Activated B cell treated with CpG ODN at 0.5 μM for 24 hours (primary cell): ENCODE results near the gene ADPRH. TPM values are rescaled to one million over a fixed set of nuclear protein-coding genes. Genes with fewer than 3 reads are reported as not detected.

ENCODE experiments used
- ATAC-seq: fragments of 200-7000 bp; cut with Tn5 transposase; one replicate; pipeline ENCODE4 v1.10.0; 2021; ENCODE audit warnings: low read depth, mild to moderate bottlenecking, moderate library complexity
- CTCF ChIA-PET: fragments of 350-600 bp; sonication (Branson Sonifier 250); formaldehyde crosslinking; loops from one replicate; lab custom pipeline; 2021; ENCODE audit warnings: antibody characterized with exemption; lab: Charles Lee
- POLR2A ChIA-PET: fragments of 350-600 bp; sonication (Branson Sonifier 250); formaldehyde crosslinking; loops from one replicate; lab custom pipeline; 2021; ENCODE audit warnings: antibody characterized with exemption; lab: Charles Lee
- DNase-seq: peaks from one replicate; pipeline ENCODE4 v3.0.0; 2022
- H3K27ac Mint-ChIP-seq: one replicate; pipeline ENCODE4 v1.8.0; 2020; ENCODE audit warnings: mixed read lengths
- H3K27me3 Mint-ChIP-seq: one replicate; pipeline ENCODE4 v1.8.0; 2021; ENCODE audit warnings: mixed read lengths
- H3K36me3 Mint-ChIP-seq: one replicate; pipeline ENCODE4 v1.8.0; 2021; ENCODE audit warnings: low read depth, mixed read lengths
- H3K4me1 Mint-ChIP-seq: one replicate; pipeline ENCODE4 v1.8.0; 2021; ENCODE audit warnings: mixed read lengths
- H3K4me3 Mint-ChIP-seq: one replicate; pipeline ENCODE4 v1.8.0; 2020; ENCODE audit warnings: mild to moderate bottlenecking, mixed read lengths
- H3K9me3 Mint-ChIP-seq: one replicate; pipeline ENCODE4 v1.8.0; 2020; ENCODE audit warnings: mixed read lengths
- intact Hi-C: fragments of 100-400 bp; cut with micrococcal nuclease; formaldehyde crosslinking; loops from one replicate; pipeline ENCODE4 v1.15.1; 2024
- total RNA-seq: library from RNA; stranded (reverse); gene quantifications from 2 replicates; pipeline ENCODE4 v1.2.3, GENCODE V29; 2022
- TF ChIP-seq, protein P1 (sequence below): fragments of 200-600 bp; IDR thresholded peaks from one replicate; pipeline ENCODE4 v1.8.0; 2022; ENCODE audit warnings: antibody characterized with exemption, mild to moderate bottlenecking

ADPRH gene
- total RNA-seq, 1 donor from 2014 or later, result 41.2 TPM

DNA sequence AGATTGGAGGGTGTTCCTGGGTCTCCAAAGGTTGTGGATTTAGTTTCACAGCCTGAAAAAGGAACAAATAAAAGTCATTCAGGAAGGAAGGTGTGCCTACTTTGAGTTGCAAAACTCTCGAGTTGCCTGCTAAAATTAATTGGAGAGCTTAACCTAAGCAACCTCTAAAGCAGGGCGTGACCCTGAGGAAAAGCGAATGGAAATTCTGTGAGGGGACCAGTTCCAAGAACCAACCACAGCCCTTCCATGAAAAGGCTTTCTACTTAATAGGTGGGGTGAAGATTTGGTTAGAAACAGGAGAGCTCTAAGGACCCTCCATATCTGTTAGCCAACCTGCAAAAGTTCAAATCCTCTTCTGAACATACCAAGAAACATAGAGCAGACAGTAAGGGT lies 21.4 kb upstream of the ADPRH start:
- H3K27me3 Mint-ChIP-seq, result no peaks in the 10 kb centered on the region
- H3K4me3 Mint-ChIP-seq, result peak overlapping the region; percentile 90
- TF ChIP-seq, protein P1, sequence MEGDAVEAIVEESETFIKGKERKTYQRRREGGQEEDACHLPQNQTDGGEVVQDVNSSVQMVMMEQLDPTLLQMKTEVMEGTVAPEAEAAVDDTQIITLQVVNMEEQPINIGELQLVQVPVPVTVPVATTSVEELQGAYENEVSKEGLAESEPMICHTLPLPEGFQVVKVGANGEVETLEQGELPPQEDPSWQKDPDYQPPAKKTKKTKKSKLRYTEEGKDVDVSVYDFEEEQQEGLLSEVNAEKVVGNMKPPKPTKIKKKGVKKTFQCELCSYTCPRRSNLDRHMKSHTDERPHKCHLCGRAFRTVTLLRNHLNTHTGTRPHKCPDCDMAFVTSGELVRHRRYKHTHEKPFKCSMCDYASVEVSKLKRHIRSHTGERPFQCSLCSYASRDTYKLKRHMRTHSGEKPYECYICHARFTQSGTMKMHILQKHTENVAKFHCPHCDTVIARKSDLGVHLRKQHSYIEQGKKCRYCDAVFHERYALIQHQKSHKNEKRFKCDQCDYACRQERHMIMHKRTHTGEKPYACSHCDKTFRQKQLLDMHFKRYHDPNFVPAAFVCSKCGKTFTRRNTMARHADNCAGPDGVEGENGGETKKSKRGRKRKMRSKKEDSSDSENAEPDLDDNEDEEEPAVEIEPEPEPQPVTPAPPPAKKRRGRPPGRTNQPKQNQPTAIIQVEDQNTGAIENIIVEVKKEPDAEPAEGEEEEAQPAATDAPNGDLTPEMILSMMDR, result no peak
- peak overlapping the region; percentile 88 for H3K27ac Mint-ChIP-seq
- H3K4me1 Mint-ChIP-seq, result peaks cover 92% of the 10 kb centered on the region
- POLR2A ChIA-PET, result interaction anchor here (0.8 to 4.0 kb wide), 7 partner anchors 19 to 119 kb away, joined by 4 to 44 read pairs (median 18); partner anchors contain the start of genes ADPRH, COX17 and TMEM39A
- CTCF ChIA-PET, result interaction anchor here (2.4 to 3.6 kb wide), 3 partner anchors 20 to 123 kb away, joined by 6 to 20 read pairs (median 17); partner anchors contain the start of genes ADPRH and TIMMDC1
- peaks cover 55% of the 10 kb centered on the region for H3K36me3 Mint-ChIP-seq
- intact Hi-C loops, result loop anchor here (2.0 kb wide), 1 partner anchor 235 kb away; no protein-coding TSS in a partner anchor
- ATAC-seq (no peak), DNase-seq (no peak)
- H3K9me3 Mint-ChIP-seq, result no peaks in the 10 kb centered on the region

DNA sequence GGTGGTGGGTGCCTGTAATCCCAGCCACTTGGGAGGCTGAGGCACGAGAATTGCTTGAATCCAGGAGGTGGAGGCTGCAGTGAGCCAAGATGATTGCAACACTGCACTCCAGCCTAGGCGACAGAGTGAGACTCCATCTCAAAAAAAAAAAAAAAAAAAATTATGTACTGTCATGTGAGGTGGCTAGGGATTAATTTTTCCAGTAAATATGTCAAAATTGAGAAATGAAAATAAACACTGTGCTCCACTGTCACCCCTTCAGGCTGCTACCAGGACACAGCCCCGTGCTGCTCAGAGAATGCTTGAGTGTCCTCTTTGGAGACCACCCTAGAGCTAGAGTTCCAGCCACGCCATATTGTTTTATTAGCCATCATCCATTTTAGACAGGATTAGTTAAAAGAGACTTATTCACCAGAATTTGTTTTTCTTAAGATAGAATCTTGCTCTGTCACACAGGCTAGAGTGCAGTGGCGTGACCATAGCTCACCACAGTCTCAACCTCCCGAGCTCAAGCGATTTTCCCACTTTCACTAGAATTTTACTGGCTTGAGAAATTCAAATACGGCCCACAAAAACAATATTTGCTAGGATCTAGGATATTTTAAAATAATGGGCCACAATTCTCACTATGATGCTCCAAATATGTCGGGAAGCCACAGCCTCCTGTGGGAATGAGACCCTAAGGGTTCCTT lies 20.5 kb upstream of the ADPRH start:
- Mint-ChIP-seq H3K27ac (peak overlapping the region; percentile 88), H3K36me3 (peaks cover 48% of the 10 kb centered on the region), H3K27me3 (no peaks in the 10 kb centered on the region), H3K9me3 (no peaks in the 10 kb centered on the region), H3K4me1 (peaks cover 92% of the 10 kb centered on the region), H3K4me3 (peak overlapping the region; percentile 90)
- TF ChIP-seq, protein P1, result no peak
- ATAC-seq (no peak), DNase-seq (no peak)
- intact Hi-C loops, result loop anchor here (1.0 to 2.0 kb wide), 5 partner anchors 19 to 283 kb away; partner anchors contain the start of gene TMEM39A
- ChIA-PET CTCF (interaction anchor here (0.6 to 3.6 kb wide), 14 partner anchors 10 to 284 kb away, joined by 3 to 20 read pairs (median 3); partner anchors contain the start of genes ADPRH, TIMMDC1 and TMEM39A), POLR2A (interaction anchor here (0.6 to 4.0 kb wide), 13 partner anchors 16 to 236 kb away, joined by 3 to 44 read pairs (median 4); partner anchors contain the start of genes ADPRH, COX17, TIMMDC1 and TMEM39A)

DNA sequence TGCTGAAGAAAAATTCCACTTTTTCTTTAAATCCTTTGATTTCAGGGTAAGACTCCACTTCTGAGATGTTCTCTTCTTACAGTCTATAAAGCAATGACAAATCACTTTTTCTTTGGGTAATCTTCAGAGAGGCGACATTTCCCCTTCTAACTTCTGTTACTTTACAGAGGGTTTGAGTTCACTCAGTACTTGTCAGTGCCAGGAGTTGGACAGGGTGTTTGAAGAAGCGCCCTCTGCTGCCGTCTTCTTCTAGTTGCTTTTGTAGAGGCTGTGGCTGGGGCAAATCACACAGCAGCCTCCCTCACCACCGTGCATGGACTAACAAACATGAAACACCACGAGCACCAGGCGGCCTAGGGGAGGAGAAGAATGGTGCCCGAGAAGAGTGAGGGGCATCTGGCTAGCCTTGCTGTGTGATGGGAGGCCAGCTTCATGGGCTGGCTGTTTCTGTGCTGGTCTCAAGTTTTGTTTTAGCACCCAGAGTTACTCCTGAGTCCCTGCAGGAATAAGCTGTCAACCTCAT lies 19.8 kb upstream of the ADPRH start, which contains the start of gene CD80:
Gene CD80, minus strand, starts transcription at position 174 of the 523 bp plus-strand sequence. CDS start 1,886 bp downstream, outside the sequence.
- TF ChIP-seq, protein P1, result no peak
- DNase-seq, result peak; percentile 58
- peaks cover 49% of the 10 kb centered on the region for H3K36me3 Mint-ChIP-seq
- no peaks in the 10 kb centered on the region for H3K9me3 Mint-ChIP-seq
- no peaks in the 10 kb centered on the region for H3K27me3 Mint-ChIP-seq
- peak within 1 kb of the TSS; percentile 90 for H3K4me3 Mint-ChIP-seq
- CTCF ChIA-PET, result interaction anchor here (0.6 to 3.6 kb wide), 20 partner anchors 11 to 285 kb away, joined by 3 to 20 read pairs (median 3); partner anchors contain the start of genes ADPRH, COX17, TIMMDC1 and TMEM39A
- POLR2A ChIA-PET, result interaction anchor here (0.6 to 4.0 kb wide), 15 partner anchors 17 to 536 kb away, joined by 3 to 44 read pairs (median 5); partner anchors contain the start of genes ADPRH, COX17, TIMMDC1 and TMEM39A
- peak; percentile 54 for ATAC-seq
- peak within 1 kb of the TSS; percentile 88 for H3K27ac Mint-ChIP-seq
- intact Hi-C loops, result loop anchor here (1.0 to 2.0 kb wide), 5 partner anchors 20 to 284 kb away; partner anchors contain the start of gene TMEM39A
- H3K4me1 Mint-ChIP-seq, result peaks cover 92% of the 10 kb centered on the region

DNA sequence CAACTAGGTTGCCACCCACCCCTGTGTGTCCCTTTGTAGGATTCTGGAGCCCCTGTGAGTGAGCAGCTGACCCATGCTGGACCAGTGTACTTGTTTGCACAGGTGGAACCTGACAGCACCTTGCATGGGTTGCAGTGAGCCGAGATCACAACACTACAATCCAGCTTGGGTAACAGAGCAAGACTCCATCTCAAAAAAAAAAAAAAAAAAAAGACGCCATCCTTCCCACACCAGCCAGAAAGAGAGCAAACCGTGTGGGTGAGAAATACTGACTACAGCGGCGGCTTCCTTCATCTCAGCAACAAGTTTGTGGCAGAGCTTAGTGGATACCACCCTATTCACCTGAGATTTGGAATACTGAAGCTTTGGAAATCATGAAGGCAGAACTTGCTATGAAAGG lies 19.1 kb upstream of the ADPRH start:
- Mint-ChIP-seq H3K4me3 (peak overlapping the region; percentile 90), H3K4me1 (peaks cover 90% of the 10 kb centered on the region), H3K36me3 (peaks cover 43% of the 10 kb centered on the region), H3K27ac (peak overlapping the region; percentile 88), H3K27me3 (no peaks in the 10 kb centered on the region), H3K9me3 (no peaks in the 10 kb centered on the region)
- DNase-seq (no peak), ATAC-seq (no peak)
- intact Hi-C loops, result no loop called here
- TF ChIP-seq, protein P1, result no peak
- POLR2A ChIA-PET, result interaction anchor here (0.6 to 4.0 kb wide), 13 partner anchors 18 to 535 kb away, joined by 3 to 44 read pairs (median 7); partner anchors contain the start of genes ADPRH, COX17, TIMMDC1 and TMEM39A
- CTCF ChIA-PET, result interaction anchor here (0.9 to 3.6 kb wide), 14 partner anchors 20 to 285 kb away, joined by 3 to 20 read pairs (median 4); partner anchors contain the start of genes COX17 and TIMMDC1
